PC-9 (cell line): ENCODE data around the gene PELI1.

Experiments
- EZH2 ChIP-seq: fragments of 200-600 bp; sonication (generic); IDR thresholded peaks from 2 replicates; pipeline ENCODE4 v1.8.0; 2017; ENCODE audit warnings: antibody characterized with exemption, low read depth
- TF ChIP-seq, protein P1 (sequence below): fragments of 200-600 bp; sonication (generic); conservative IDR thresholded peaks from 2 replicates; pipeline ENCODE4 v1.6.1; 2017; ENCODE audit warnings: mixed run types, antibody characterized with exemption, mild to moderate bottlenecking, moderate library complexity

- TF ChIP-seq, protein P1, sequence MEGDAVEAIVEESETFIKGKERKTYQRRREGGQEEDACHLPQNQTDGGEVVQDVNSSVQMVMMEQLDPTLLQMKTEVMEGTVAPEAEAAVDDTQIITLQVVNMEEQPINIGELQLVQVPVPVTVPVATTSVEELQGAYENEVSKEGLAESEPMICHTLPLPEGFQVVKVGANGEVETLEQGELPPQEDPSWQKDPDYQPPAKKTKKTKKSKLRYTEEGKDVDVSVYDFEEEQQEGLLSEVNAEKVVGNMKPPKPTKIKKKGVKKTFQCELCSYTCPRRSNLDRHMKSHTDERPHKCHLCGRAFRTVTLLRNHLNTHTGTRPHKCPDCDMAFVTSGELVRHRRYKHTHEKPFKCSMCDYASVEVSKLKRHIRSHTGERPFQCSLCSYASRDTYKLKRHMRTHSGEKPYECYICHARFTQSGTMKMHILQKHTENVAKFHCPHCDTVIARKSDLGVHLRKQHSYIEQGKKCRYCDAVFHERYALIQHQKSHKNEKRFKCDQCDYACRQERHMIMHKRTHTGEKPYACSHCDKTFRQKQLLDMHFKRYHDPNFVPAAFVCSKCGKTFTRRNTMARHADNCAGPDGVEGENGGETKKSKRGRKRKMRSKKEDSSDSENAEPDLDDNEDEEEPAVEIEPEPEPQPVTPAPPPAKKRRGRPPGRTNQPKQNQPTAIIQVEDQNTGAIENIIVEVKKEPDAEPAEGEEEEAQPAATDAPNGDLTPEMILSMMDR: no peak
- TF ChIP-seq EZH2: no peak
Observed at GRCh38 chr2:64111426-64111825, 32.8 kb downstream of the PELI1 start.
